GM12865 (cell line): ENCODE measurements around the gene NYAP1.
"Not testable (repeated sequence)": the region's sequence is repeated elsewhere in the genome, so short reads cannot be mapped to it uniquely, and the experiment has no call there.

Experiments
- DNase-seq: peaks from one replicate; pipeline ENCODE4 v3.0.0; 2010; ENCODE audit warnings: low read depth
- H3K4me3 ChIP-seq: 2 replicates; pipeline ENCODE4 v1.5.1; 2011; ENCODE audit warnings: mild to moderate bottlenecking, low read depth, low read length, control low read depth
- CTCF ChIP-seq: IDR thresholded peaks from 2 replicates; pipeline ENCODE4 v1.5.1; 2011; ENCODE audit warnings: low read length, control low read depth, low read depth, inconsistent platforms; ENCODE audit not compliant: insufficient read depth; ENCODE audit errors: missing control alignments

The NYAP1 gene

GRCh38 chr7:100521076-100521475 lies 37.3 kb downstream of the NYAP1 start:
- H3K4me3 ChIP-seq, result no peak overlapping the region
- no peak for DNase-seq
- no peak for TF ChIP-seq CTCF

- DNase-seq, H3K4me3 ChIP-seq: not testable (repeated sequence)
These were observed 38.3 kb downstream of the NYAP1 start for GRCh38 chr7:100521909-100522593.

- H3K4me3 ChIP-seq, DNase-seq: not testable (repeated sequence)
These were observed 39.5 kb downstream of the NYAP1 start for GRCh38 chr7:100523192-100523591.

- DNase-seq, H3K4me3 ChIP-seq: not testable (repeated sequence)
These were observed 44.6 kb downstream of the NYAP1 start for GRCh38 chr7:100528108-100528866.

- no peak for DNase-seq
- TF ChIP-seq CTCF, result no peak
- H3K4me3 ChIP-seq, result no peak overlapping the region
These were observed 48.7 kb downstream of the NYAP1 start for GRCh38 chr7:100532165-100533022.

- not testable (repeated sequence) for DNase-seq, H3K4me3 ChIP-seq
These were observed 52.3 kb downstream of the NYAP1 start for GRCh38 chr7:100535982-100536381.

- H3K4me3 ChIP-seq, DNase-seq: not testable (repeated sequence)
These were observed 53.0 kb downstream of the NYAP1 start for GRCh38 chr7:100536695-100537094.

- TF ChIP-seq CTCF, result no peak
- DNase-seq, result no peak
- peak overlapping the region; percentile 87 for H3K4me3 ChIP-seq
These were observed 54.6 kb downstream of the NYAP1 start for GRCh38 chr7:100538348-100538653.

- peak; percentile 100 for DNase-seq
- TF ChIP-seq CTCF, result no peak
These were observed 55.1 kb downstream of the NYAP1 start, which contains the start of gene AGFG2 for GRCh38 chr7:100538654-100539435. Gene AGFG2 (plus strand): TSS chr7:100539203. CDS start chr7:100539347, 144 bp downstream.

More at GRCh38 chr7:100538654-100539435, 55.1 kb downstream of the NYAP1 start, which contains the start of gene AGFG2:
- H3K4me3 ChIP-seq, result peak within 1 kb of the TSS; percentile 87
